NCI-H2029 treated with DMSO at 0.1 percent for 48 hours (cell line): ENCODE measurements around the gene ADD2.
A peak's percentile ranks its signal among the peaks of the same experiment; 100 is the strongest.
"Not testable (repeated sequence)": the region's sequence is repeated elsewhere in the genome, so short reads cannot be mapped to it uniquely, and the experiment has no call there.

Experiments
- DNase-seq: peaks from one replicate; lab custom pipeline; 2025; lab: John Stamatoyannopoulos, UW

ADD2 gene

GRCh38 chr2:70639841-70640436, 128.1 kb downstream of the ADD2 start:
- DNase-seq = no peak

GRCh38 chr2:70638561-70638960, 129.4 kb downstream of the ADD2 start:
- no peak for DNase-seq

- DNase-seq = no peak
Measured at GRCh38 chr2:70633508-70633907, 134.5 kb downstream of the ADD2 start.

DNA sequence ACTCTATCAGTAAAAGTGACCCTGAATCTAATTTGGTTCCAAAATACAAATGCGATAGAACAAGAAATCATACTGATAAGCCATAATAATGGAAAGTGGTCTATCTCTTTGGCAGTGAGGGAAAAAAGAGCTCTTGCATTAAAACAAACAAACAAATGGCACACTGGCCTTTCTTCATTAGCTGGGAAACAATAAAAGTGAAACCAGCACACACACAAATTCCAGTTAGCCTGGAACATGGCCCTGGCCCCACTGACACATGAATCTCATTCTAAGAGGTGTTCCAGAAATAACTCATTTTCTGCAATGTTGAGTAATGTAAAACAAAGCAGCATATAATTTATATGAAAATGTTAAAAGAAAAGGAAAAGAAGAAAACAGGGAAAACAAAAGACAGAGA, 135.0 kb downstream of the ADD2 start:
- DNase-seq = peak; percentile 24

- no peak for DNase-seq
Measured at GRCh38 chr2:70632388-70632787, 135.6 kb downstream of the ADD2 start.

DNA sequence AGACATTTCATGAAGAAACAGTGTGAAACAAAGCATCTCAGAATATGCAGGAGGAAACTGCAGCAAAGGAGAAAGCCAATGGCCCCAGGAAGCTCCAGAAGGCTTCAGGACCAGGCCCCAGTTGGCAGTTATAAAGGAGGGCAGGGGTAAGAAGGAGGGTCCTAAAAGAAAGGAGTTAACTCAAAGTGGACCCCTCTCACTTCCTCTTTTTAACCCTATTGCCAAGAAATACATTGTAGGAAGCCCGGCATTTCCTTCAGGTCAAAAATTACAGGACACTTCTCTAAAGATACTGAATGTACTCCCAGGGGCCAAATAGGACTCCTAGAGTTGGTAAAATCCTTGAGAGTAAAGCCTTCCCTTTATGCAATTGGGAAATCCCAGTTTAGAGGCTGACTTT, 137.2 kb downstream of the ADD2 start:
- no peak for DNase-seq

DNA sequence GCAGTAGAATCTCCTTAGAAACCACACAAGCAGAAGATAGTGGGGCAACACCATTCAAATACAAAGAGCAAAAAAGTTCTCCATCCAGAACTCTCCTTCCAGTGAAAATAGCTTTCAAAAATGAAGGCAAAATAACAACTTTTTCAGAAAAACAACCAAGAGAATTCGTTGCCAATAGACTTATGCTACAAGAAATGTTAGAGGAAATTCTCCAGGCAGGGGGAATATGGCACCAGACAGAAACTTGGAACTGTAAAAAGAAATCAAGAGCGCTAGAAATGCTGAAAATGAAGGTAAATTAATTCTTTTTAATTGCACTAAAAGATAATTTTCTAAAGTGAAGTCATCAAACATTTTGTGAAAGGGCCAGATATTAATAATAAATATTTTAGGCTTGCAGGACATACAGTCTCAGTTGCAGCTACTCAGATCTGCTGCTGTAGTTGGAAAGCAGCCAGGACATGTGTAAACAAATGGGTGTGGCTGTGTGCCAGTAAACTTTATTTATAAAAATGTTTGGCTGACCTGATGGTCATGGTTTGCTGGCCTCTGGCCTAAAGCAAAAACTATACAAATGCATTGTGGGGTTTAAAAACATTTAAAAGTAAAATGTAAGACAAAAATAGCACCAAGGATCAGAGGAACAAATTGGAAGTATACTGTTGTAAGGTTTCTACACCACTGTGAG, 140.6 kb downstream of the ADD2 start:
- peak; percentile 8 for DNase-seq

GRCh38 chr2:70626254-70626990, 141.6 kb downstream of the ADD2 start:
- no peak for DNase-seq

GRCh38 chr2:70621536-70621935, 146.5 kb downstream of the ADD2 start:
- not testable (repeated sequence) for DNase-seq

- DNase-seq = no peak
Measured at GRCh38 chr2:70620020-70620419, 148.0 kb downstream of the ADD2 start.

DNA sequence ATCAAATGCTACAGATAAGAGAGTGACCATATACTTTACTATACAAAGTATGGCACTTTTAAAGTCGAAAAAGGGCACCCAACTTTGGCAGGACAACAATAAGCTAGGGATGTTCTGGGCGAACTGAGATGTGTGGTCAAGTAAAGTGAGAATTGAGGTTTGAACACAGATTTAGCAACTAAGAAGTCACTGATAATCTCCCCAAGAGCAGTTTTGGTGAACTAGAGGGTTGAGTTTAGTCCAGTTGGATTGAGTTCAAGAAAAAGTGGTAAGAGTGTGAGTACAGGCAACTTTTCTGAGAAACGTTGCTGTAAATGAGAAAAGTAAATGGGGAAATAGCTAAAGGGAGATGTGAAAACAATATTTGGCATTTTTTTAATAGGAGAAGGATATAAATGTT, 148.8 kb downstream of the ADD2 start:
- DNase-seq = no peak

DNA sequence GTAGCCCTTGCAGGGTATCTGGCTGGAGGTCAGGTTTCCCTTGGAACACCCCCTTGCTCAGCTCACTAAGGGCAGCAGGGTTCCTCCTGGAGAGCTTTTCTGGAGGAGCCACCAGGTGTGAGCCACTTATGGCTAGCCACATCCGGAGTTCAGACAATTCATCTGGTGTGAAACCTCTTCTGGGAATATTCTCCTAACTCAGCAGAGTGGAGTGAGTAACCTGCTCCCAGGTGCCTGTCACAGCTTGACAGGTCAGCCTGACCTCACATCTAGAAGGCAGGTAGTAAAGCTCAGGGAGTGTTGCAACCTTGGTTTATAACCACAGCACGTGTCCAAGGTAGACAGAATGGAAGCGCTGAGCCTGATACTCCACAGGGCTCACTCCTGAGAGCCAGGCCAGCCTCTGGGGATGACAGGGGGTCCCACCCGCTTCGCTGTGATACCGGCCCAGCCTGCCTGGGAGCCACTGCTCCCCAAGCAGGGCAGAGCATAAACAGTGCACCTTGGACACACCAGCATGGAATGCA, 151.8 kb downstream of the ADD2 start:
- DNase-seq = peak; percentile 56

- DNase-seq = no peak
Measured at GRCh38 chr2:70615222-70615621, 152.8 kb downstream of the ADD2 start.

DNA sequence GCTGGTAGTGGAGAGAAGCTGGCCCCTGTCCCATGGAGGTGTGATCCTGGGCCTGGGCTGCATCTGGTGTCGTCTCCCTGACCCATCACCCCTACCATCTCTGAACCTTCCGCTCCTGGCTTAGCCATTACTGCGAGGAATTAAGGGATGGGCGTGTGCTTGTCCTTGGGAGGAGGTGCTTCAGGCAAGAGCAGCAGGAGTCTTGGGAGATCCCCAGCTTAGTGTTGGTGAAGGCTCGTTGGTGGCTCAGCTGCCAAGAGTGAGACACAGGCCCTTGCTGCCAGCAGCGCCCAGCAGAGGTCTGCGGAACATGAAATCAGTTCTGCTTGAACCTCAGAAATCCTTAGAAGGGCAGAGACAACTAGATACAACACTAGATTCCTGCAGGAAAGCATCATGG, 154.5 kb downstream of the ADD2 start:
- DNase-seq = no peak

DNA sequence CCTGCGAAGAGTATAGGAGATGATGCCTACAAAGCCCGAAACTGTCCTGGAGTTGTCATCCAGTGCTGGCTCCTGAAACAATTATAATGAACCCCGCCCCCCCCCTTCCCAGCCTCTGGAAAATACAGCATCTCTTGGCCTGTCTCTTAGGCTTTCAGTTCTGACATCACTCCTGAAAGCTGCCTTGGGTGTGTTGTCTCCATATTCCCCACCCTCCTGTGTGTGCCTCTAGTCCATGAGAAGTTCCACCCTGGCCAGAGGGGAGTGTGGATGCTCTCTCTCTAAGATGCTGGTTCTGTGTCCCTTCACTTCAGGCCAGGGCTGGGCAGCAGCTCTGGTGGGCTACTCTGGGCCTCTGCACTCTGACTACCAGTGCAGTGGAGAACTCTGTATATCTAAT, 155.4 kb downstream of the ADD2 start:
- no peak for DNase-seq

GRCh38 chr2:70608373-70608772, 159.6 kb downstream of the ADD2 start:
- no peak for DNase-seq

DNA sequence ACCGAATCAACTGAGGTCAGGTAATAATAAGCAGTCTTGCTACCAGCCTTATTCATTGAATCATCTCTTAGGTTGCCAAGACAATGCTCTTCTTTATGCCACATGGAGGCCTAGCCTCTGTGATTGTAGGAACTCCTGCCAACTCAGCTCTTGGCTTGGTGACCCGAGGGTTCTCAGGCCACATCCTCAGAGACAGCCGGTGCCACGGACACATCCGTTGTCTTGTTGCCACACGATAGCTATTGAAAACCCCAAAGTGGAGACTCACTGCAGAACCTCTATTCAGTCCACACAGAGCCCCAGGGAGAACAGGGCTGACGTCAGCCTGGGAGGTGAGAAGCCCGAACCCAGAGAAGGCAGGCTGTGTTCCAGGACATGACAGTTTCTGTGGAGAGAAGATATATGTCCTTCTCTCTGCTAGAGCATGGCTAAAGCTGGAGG, 160.9 kb downstream of the ADD2 start:
- no peak for DNase-seq
